ENCODE measurements around the gene TMBIM4.

Gene TMBIM4

GRCh38 chr12:66139328-66139727, 30.5 kb downstream of the TMBIM4 start:
- no peak for DNase-seq

- no peak for DNase-seq
These were observed 31.9 kb downstream of the TMBIM4 start for GRCh38 chr12:66137937-66138336.

GRCh38 chr12:66132408-66132807, 37.4 kb downstream of the TMBIM4 start:
- DNase-seq, result peak; percentile 93

GRCh38 chr12:66131067-66131688, 38.6 kb downstream of the TMBIM4 start:
- no peak for DNase-seq

GRCh38 chr12:66130267-66131066, 39.3 kb downstream of the TMBIM4 start, which contains the start of gene LLPH:
LLPH (minus strand) TSS chr12:66130750; CDS start chr12:66129106, 1,644 bp downstream.
- DNase-seq, result peak; percentile 92

GRCh38 chr12:66129934-66130266, 39.9 kb downstream of the TMBIM4 start:
- DNase-seq, result no peak

- DNase-seq, result no peak
These were observed 42.1 kb downstream of the TMBIM4 start for GRCh38 chr12:66127650-66128049.

- no peak for DNase-seq
These were observed 49.3 kb downstream of the TMBIM4 start for GRCh38 chr12:66120477-66120876.

GRCh38 chr12:66119870-66120241, 49.9 kb downstream of the TMBIM4 start:
- no peak for DNase-seq

- DNase-seq, result no peak
These were observed 50.4 kb downstream of the TMBIM4 start for GRCh38 chr12:66119229-66119869.

- DNase-seq, result no peak
These were observed 51.4 kb downstream of the TMBIM4 start for GRCh38 chr12:66118240-66118891.

- DNase-seq, result no peak
These were observed 52.6 kb downstream of the TMBIM4 start for GRCh38 chr12:66117242-66117641.

- DNase-seq, result no peak
These were observed 54.7 kb downstream of the TMBIM4 start for GRCh38 chr12:66115071-66115600.

GRCh38 chr12:66113471-66113870, 56.3 kb downstream of the TMBIM4 start:
- DNase-seq, result no peak

- DNase-seq, result no peak
These were observed 58.2 kb downstream of the TMBIM4 start for GRCh38 chr12:66111605-66112004.

GRCh38 chr12:66109056-66109455, 60.7 kb downstream of the TMBIM4 start:
- DNase-seq, result no peak

- no peak for DNase-seq
These were observed 61.4 kb downstream of the TMBIM4 start for GRCh38 chr12:66108386-66108785.

GRCh38 chr12:66107451-66107915, 62.3 kb downstream of the TMBIM4 start:
- peak; percentile 89 for DNase-seq

GRCh38 chr12:66103016-66103913, 66.5 kb downstream of the TMBIM4 start:
- DNase-seq, result peak; percentile 83

- peak; percentile 69 for DNase-seq
These were observed 77.1 kb downstream of the TMBIM4 start for GRCh38 chr12:66092559-66093269.

GRCh38 chr12:66090157-66090556, 79.6 kb downstream of the TMBIM4 start:
- no peak for DNase-seq
